HEK293T (cell line): ENCODE measurements around the gene AHCY.
"Not testable (repeated sequence)": the region's sequence is repeated elsewhere in the genome, so short reads cannot be mapped to it uniquely, and the experiment has no call there.

Experiments used
- ARNT ChIP-seq: fragments of 450-650 bp; IDR thresholded peaks from 2 replicates; pipeline ENCODE4 v1.6.1; 2017; ENCODE audit warnings: mild to moderate bottlenecking
- BHLHE40 ChIP-seq: fragments of 450-650 bp; IDR thresholded peaks from 2 replicates; pipeline ENCODE4 v1.6.1; 2016; ENCODE audit warnings: mild to moderate bottlenecking, moderate library complexity, borderline replicate concordance
- CTBP1 ChIP-seq: fragments of 450-650 bp; IDR thresholded peaks from 2 replicates; pipeline ENCODE4 v1.6.1; 2016; ENCODE audit warnings: borderline replicate concordance
- ELF4 ChIP-seq: fragments of 450-650 bp; IDR thresholded peaks from 2 replicates; pipeline ENCODE4 v1.6.1; 2017; ENCODE audit warnings: antibody characterized with exemption
- FOXK2 ChIP-seq: fragments of 450-650 bp; IDR thresholded peaks from 2 replicates; pipeline ENCODE4 v1.6.1; 2016; ENCODE audit warnings: mild to moderate bottlenecking
- FOXM1 ChIP-seq: fragments of 450-650 bp; IDR thresholded peaks from 2 replicates; pipeline ENCODE4 v1.6.1; 2017; ENCODE audit warnings: mild to moderate bottlenecking, borderline replicate concordance
- NFRKB ChIP-seq: fragments of 450-650 bp; IDR thresholded peaks from 2 replicates; pipeline ENCODE4 v1.6.1; 2016; ENCODE audit warnings: mild to moderate bottlenecking, moderate library complexity
- PKNOX1 ChIP-seq: fragments of 450-650 bp; IDR thresholded peaks from 2 replicates; pipeline ENCODE4 v1.6.1; 2016
- SP1 ChIP-seq: fragments of 450-650 bp; IDR thresholded peaks from 2 replicates; pipeline ENCODE4 v1.6.1; 2017
- SUZ12 ChIP-seq: fragments of 450-650 bp; IDR thresholded peaks from 2 replicates; pipeline ENCODE4 v1.6.1; 2016; ENCODE audit warnings: mild to moderate bottlenecking
- TARDBP ChIP-seq: fragments of 450-650 bp; IDR thresholded peaks from 2 replicates; pipeline ENCODE4 v1.6.1; 2016
- ZNF384 ChIP-seq: fragments of 450-650 bp; IDR thresholded peaks from 2 replicates; pipeline ENCODE4 v1.6.1; 2016

GRCh38 chr20:34287500-34287899 lies 15.7 kb downstream of the AHCY start:
- not testable (repeated sequence) for TF ChIP-seq ZNF384, SP1, FOXK2, PKNOX1, SUZ12, TARDBP, FOXM1, ELF4, NFRKB, BHLHE40, ARNT, CTBP1
